CD4-positive, CD25-positive, alpha-beta regulatory T cell (primary cell): ENCODE measurements around the gene STK11IP. TPM values are rescaled to one million over a fixed set of nuclear protein-coding genes. Genes with fewer than 3 reads are reported as not detected.
A peak's percentile ranks its signal among the peaks of the same experiment; 100 is the strongest.
"Not testable (repeated sequence)": the region's sequence is repeated elsewhere in the genome, so short reads cannot be mapped to it uniquely, and the experiment has no call there.

Experiments
- ATAC-seq, 2 donors: fragments of 150-1000 bp; cut with Tn5 transposase; one replicate each; pipeline ENCODE4 v1.10.0; 2021; ENCODE audit warnings: low read depth in 2 of 2, moderate number of reproducible peaks in 2 of 2, moderate library complexity in 1 of 2
- DNase-seq, 3 donors: peaks; one replicate each; pipeline versions ENCODE4 v3.0.0 to v3.0.0-alpha.2; 2012 to 2022; ENCODE audit warnings: mixed read lengths in 1 of 3
- H3K27ac ChIP-seq: one replicate; pipeline ENCODE4 v1.7.0; 2013; ENCODE audit warnings: mild to moderate bottlenecking, low read length; ENCODE audit not compliant: insufficient read depth, poor library complexity, severe bottlenecking
- H3K27me3 ChIP-seq: one replicate; pipeline ENCODE4 v1.7.0; 2013; ENCODE audit warnings: low read length; ENCODE audit not compliant: control insufficient read depth, insufficient read depth
- H3K36me3 ChIP-seq: one replicate; pipeline ENCODE4 v1.7.0; 2013; ENCODE audit warnings: mild to moderate bottlenecking, low read length, moderate library complexity; ENCODE audit not compliant: control insufficient read depth, insufficient read depth
- H3K4me1 ChIP-seq: 2 replicates; pipeline ENCODE4 v1.7.0; 2013; ENCODE audit warnings: mild to moderate bottlenecking, low read length; ENCODE audit not compliant: insufficient read depth, control insufficient read depth, poor library complexity, severe bottlenecking
- H3K4me3 ChIP-seq: one replicate; pipeline ENCODE4 v1.7.0; 2013; ENCODE audit warnings: low read depth, mild to moderate bottlenecking, low read length, moderate library complexity
- H3K9me3 ChIP-seq, 2 experiments: 1 replicate in 1 of 2; 2 replicates in 1 of 2; pipeline ENCODE4 v1.7.0; 2013; ENCODE audit warnings: low read length in 2 of 2, mild to moderate bottlenecking in 1 of 2, moderate library complexity in 1 of 2; ENCODE audit not compliant: control insufficient read depth in 2 of 2
- H3K27ac Mint-ChIP-seq, 3 donors: one replicate each; pipeline ENCODE4 v1.8.0; 2020 to 2022; ENCODE audit warnings: mild to moderate bottlenecking in 3 of 3, mixed read lengths in 3 of 3, moderate library complexity in 2 of 3
- H3K27me3 Mint-ChIP-seq: one replicate; pipeline ENCODE4 v1.8.0; 2022; ENCODE audit warnings: mild to moderate bottlenecking, mixed read lengths
- H3K36me3 Mint-ChIP-seq: one replicate; pipeline ENCODE4 v1.8.0; 2020; ENCODE audit warnings: mixed read lengths
- H3K4me1 Mint-ChIP-seq, 4 donors: one replicate each; pipeline ENCODE4 v1.8.0; 2020 to 2022; ENCODE audit warnings: mixed read lengths in 4 of 4, mild to moderate bottlenecking in 1 of 4
- H3K4me3 Mint-ChIP-seq, 4 donors: one replicate each; pipeline ENCODE4 v1.8.0; 2020 to 2022; ENCODE audit warnings: mild to moderate bottlenecking in 4 of 4, mixed read lengths in 4 of 4, moderate library complexity in 3 of 4
- H3K9me3 Mint-ChIP-seq, 7 donors: one replicate each; pipeline ENCODE4 v1.8.0; 2020 to 2022; ENCODE audit warnings: mixed read lengths in 7 of 7, mild to moderate bottlenecking in 3 of 7, moderate library complexity in 2 of 7
- polyA plus RNA-seq, 4 donors: library from polyadenylated mRNA; unstranded; fragments of 300-500 nt; fragmentation: Illumina TruSeq; gene quantifications; one replicate each; pipeline ENCODE4 v1.2.3, GENCODE V29; 2021
- total RNA-seq: library from RNA; stranded (reverse); gene quantifications from one replicate; pipeline ENCODE4 v1.2.3, GENCODE V29; 2022

Gene STK11IP
- total and polyA plus RNA-seq, 5 donors from 2014 or later, result 6.8 to 45.7 (median 8.7) TPM

GRCh38 chr2:219650426-219651248 lies 53.0 kb downstream of the STK11IP start:
- no peak overlapping the region for H3K27ac ChIP-seq
- H3K4me3 Mint-ChIP-seq, result no peak overlapping the region
- no peaks in the 10 kb centered on the region for H3K9me3 ChIP-seq
- no peak overlapping the region for H3K27ac Mint-ChIP-seq
- no peaks in the 10 kb centered on the region for H3K36me3 ChIP-seq
- no peaks in the 10 kb centered on the region for H3K4me1 ChIP-seq
- peaks cover 21% of the 10 kb centered on the region for H3K27me3 ChIP-seq
- H3K4me3 ChIP-seq, result no peak overlapping the region
- H3K9me3 Mint-ChIP-seq, result no peaks in the 10 kb centered on the region
- no peaks in the 10 kb centered on the region for H3K4me1 Mint-ChIP-seq
- no peaks in the 10 kb centered on the region for H3K36me3 Mint-ChIP-seq
- peaks cover 26% of the 10 kb centered on the region for H3K27me3 Mint-ChIP-seq
- no peak for ATAC-seq
- no peak for DNase-seq

GRCh38 chr2:219651656-219652055 lies 54.0 kb downstream of the STK11IP start:
- not testable (repeated sequence) for H3K36me3 ChIP-seq, H3K4me3 ChIP-seq, H3K9me3 ChIP-seq, H3K27ac ChIP-seq, ATAC-seq, H3K4me3 Mint-ChIP-seq, H3K36me3 Mint-ChIP-seq, DNase-seq, H3K4me1 Mint-ChIP-seq, H3K9me3 Mint-ChIP-seq, H3K4me1 ChIP-seq, H3K27ac Mint-ChIP-seq
- peaks cover 24% of the 10 kb centered on the region for H3K27me3 ChIP-seq
- peaks cover 26% of the 10 kb centered on the region for H3K27me3 Mint-ChIP-seq

GRCh38 chr2:219656526-219656925 lies 58.9 kb downstream of the STK11IP start:
- H3K4me3 Mint-ChIP-seq, result no peak overlapping the region

DNA sequence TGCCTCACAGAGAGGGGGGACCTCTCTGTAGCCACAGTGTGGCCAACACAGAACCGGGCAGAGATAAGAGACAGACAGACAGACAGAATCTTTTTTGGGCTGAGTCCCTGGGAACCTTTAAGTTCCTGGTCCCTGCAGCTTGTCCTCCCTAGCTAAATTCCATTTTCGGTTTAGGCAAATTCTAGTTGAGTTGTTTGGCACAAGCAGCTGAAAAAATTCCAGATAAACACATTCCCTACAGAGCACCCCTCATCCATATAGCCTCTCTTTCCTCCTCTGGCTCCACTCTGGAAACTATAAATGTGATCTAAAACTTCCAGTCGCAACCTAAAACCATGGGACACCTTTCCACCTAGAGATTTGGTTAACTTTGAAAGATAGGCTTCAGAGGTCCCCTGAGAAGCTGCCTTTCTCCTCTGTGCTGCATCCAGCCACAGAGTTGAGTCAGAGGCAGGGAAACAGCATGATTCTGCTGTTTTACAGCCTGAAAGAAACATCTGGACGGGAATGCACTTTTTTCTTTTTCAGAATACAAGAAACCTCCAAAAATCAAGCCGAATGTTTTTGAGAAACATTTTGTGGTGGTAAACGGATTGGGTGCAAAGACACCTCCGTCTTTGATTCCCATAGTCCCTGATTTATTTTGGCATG lies 60.7 kb downstream of the STK11IP start:
- Mint-ChIP-seq H3K36me3 (no peaks in the 10 kb centered on the region), H3K27ac (no peak overlapping the region), H3K4me3 (no peak overlapping the region), H3K27me3 (peaks cover 10% of the 10 kb centered on the region), H3K4me1 (no peaks in the 10 kb centered on the region), H3K9me3 (peaks cover 0 to 5% (median 2%) of the 10 kb centered on the region in 7 donors)
- ATAC-seq (no peak), DNase-seq (no peak)
- H3K27ac ChIP-seq, result no peak overlapping the region
- no peaks in the 10 kb centered on the region for H3K4me1 ChIP-seq
- no peaks in the 10 kb centered on the region for H3K36me3 ChIP-seq
- no peak overlapping the region for H3K4me3 ChIP-seq
- peaks cover 14% of the 10 kb centered on the region for H3K27me3 ChIP-seq
- H3K9me3 ChIP-seq, result peaks cover 6% of the 10 kb centered on the region in 2 experiments

More at GRCh38 chr2:219656526-219656925, 58.9 kb downstream of the STK11IP start:
- DNase-seq (no peak), ATAC-seq (no peak)
- peaks cover 22% of the 10 kb centered on the region for H3K27me3 Mint-ChIP-seq
- Histone ChIP-seq H3K27ac (no peak overlapping the region), H3K27me3 (peaks cover 19% of the 10 kb centered on the region), H3K4me3 (no peak overlapping the region), H3K36me3 (no peaks in the 10 kb centered on the region), H3K9me3 (peaks cover 6% of the 10 kb centered on the region in 2 experiments), H3K4me1 (no peaks in the 10 kb centered on the region)
- no peaks in the 10 kb centered on the region for H3K36me3 Mint-ChIP-seq
- no peak overlapping the region for H3K27ac Mint-ChIP-seq
- peaks cover 0 to 5% (median 2%) of the 10 kb centered on the region in 7 donors for H3K9me3 Mint-ChIP-seq
- H3K4me1 Mint-ChIP-seq, result no peaks in the 10 kb centered on the region

DNA sequence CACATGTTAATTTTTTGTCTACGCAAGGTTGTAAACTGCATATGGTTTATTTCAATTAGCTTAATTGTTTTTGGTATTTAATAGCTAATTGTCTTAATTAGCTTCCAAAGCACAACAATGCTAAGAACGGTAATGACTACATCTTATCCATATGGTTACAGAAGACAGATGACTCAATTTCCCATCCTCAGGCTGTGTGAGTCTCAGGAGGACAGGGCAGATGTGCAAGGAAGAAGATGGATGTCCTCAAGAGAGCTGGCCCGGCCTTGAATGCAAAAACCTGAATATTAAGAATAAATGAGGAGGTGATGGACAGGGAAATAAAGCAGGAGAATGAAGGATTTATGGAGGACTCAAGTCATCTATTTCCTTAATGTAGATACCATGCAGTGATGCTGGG lies 61.2 kb downstream of the STK11IP start:
- ATAC-seq (no peak), DNase-seq (no peak)
- Mint-ChIP-seq H3K9me3 (peaks cover 0 to 5% (median 2%) of the 10 kb centered on the region in 7 donors), H3K27me3 (peaks cover 7% of the 10 kb centered on the region), H3K36me3 (no peaks in the 10 kb centered on the region), H3K27ac (no peak overlapping the region), H3K4me1 (no peaks in the 10 kb centered on the region), H3K4me3 (no peak overlapping the region)
- Histone ChIP-seq H3K4me1 (no peaks in the 10 kb centered on the region), H3K36me3 (no peaks in the 10 kb centered on the region), H3K27me3 (peaks cover 14% of the 10 kb centered on the region), H3K4me3 (no peak overlapping the region), H3K9me3 (peaks cover 6% of the 10 kb centered on the region in 2 experiments), H3K27ac (no peak overlapping the region)

GRCh38 chr2:219661197-219661954 lies 63.7 kb downstream of the STK11IP start:
- ATAC-seq (no peak), DNase-seq (no peak)
- Mint-ChIP-seq H3K4me1 (no peaks in the 10 kb centered on the region), H3K36me3 (no peaks in the 10 kb centered on the region), H3K27me3 (peaks cover 17% of the 10 kb centered on the region), H3K4me3 (no peak overlapping the region), H3K9me3 (peaks cover 0 to 5% (median under 1%) of the 10 kb centered on the region in 7 donors), H3K27ac (no peak overlapping the region)
- Histone ChIP-seq H3K27ac (no peak overlapping the region), H3K9me3 (peaks cover 6% of the 10 kb centered on the region in 2 experiments), H3K4me1 (no peaks in the 10 kb centered on the region), H3K27me3 (peaks cover 13% of the 10 kb centered on the region), H3K36me3 (no peaks in the 10 kb centered on the region), H3K4me3 (no peak overlapping the region)

- Histone ChIP-seq H3K4me1 (no peaks in the 10 kb centered on the region), H3K27ac (no peak overlapping the region), H3K27me3 (peaks cover 11% of the 10 kb centered on the region), H3K4me3 (no peak overlapping the region), H3K9me3 (peaks cover 6% of the 10 kb centered on the region in 2 experiments), H3K36me3 (no peaks in the 10 kb centered on the region)
- no peaks in the 10 kb centered on the region for H3K4me1 Mint-ChIP-seq
- H3K27me3 Mint-ChIP-seq, result peaks cover 17% of the 10 kb centered on the region
- no peak overlapping the region for H3K4me3 Mint-ChIP-seq
- no peak for DNase-seq
- H3K27ac Mint-ChIP-seq, result peak overlapping the region in 1 of 3 donors; percentile 27
- ATAC-seq, result no peak
- no peaks in the 10 kb centered on the region for H3K36me3 Mint-ChIP-seq
- H3K9me3 Mint-ChIP-seq, result peaks cover 0 to 5% (median 0%) of the 10 kb centered on the region in 7 donors
Observed at GRCh38 chr2:219661955-219662395, 64.3 kb downstream of the STK11IP start.
